Neural cell (in vitro differentiated cells): ENCODE measurements around the gene CLEC16A. TPM values are rescaled to one million over a fixed set of nuclear protein-coding genes. Genes with fewer than 3 reads are reported as not detected.

ENCODE experiments used
- H2AFZ ChIP-seq: fragments of 200-600, 300-800 bp; sonication (generic), shearing (Covaris generic); 2 replicates; pipeline ENCODE4 v1.6.0; 2014; ENCODE audit warnings: low read depth, mild to moderate bottlenecking, antibody characterized with exemption, low read length, moderate library complexity
- H3F3A ChIP-seq: fragments of 200-600 bp; shearing (Covaris generic); 2 replicates; pipeline ENCODE4 v1.6.1; 2016; ENCODE audit warnings: mild to moderate bottlenecking, moderate library complexity, mixed read lengths, antibody characterized with exemption, low read length; ENCODE audit not compliant: insufficient read depth, poor library complexity, severe bottlenecking
- H3K27ac ChIP-seq: fragments of 200-600, 300-800 bp; sonication (generic), shearing (Covaris generic); 2 replicates; pipeline ENCODE4 v1.5.1; 2014; ENCODE audit warnings: mild to moderate bottlenecking, low read length, moderate library complexity
- H3K27me3 ChIP-seq: fragments of 300-800, 200-600 bp; sonication (generic), shearing (Covaris generic); 2 replicates; pipeline ENCODE4 v1.6.0; 2014; ENCODE audit warnings: mild to moderate bottlenecking, low read depth, low read length, moderate library complexity; ENCODE audit not compliant: insufficient read depth
- H3K36me3 ChIP-seq: fragments of 300-800, 200-600 bp; sonication (generic), shearing (Covaris generic); 2 replicates; pipeline ENCODE4 v1.5.1; 2014; ENCODE audit warnings: mild to moderate bottlenecking, antibody characterized with exemption, low read length, moderate library complexity; ENCODE audit not compliant: insufficient read depth
- H3K4me2 ChIP-seq: fragments of 300-800, 200-600 bp; sonication (generic), shearing (Covaris generic); 2 replicates; pipeline ENCODE4 v1.6.0; 2014; ENCODE audit warnings: mild to moderate bottlenecking, low read length
- H3K4me3 ChIP-seq: fragments of 300-800, 200-600 bp; sonication (generic), shearing (Covaris generic); 2 replicates; pipeline ENCODE4 v1.5.1; 2014; ENCODE audit warnings: mild to moderate bottlenecking, low read length, moderate library complexity
- H3K79me2 ChIP-seq: fragments of 200-600 bp; shearing (Covaris generic); replicated peaks from 2 replicates; pipeline ENCODE4 v1.6.0; 2014; ENCODE audit warnings: mild to moderate bottlenecking, low read length, moderate library complexity; ENCODE audit not compliant: insufficient read depth
- H3K9ac ChIP-seq: fragments of 300-800, 200-600 bp; sonication (generic), shearing (Covaris generic); 2 replicates; pipeline ENCODE4 v1.6.1; 2016; ENCODE audit warnings: mild to moderate bottlenecking, low read length, mixed read lengths
- H3K9me2 ChIP-seq: fragments of 200-600 bp; shearing (Covaris generic); 2 replicates; pipeline ENCODE4 v1.6.1; 2016; ENCODE audit warnings: mild to moderate bottlenecking, low read length, mixed read lengths; ENCODE audit not compliant: insufficient read depth
- H3K9me3 ChIP-seq: fragments of 200-600, 300-800 bp; sonication (generic), shearing (Covaris generic); 2 replicates; pipeline ENCODE4 v1.6.1; 2016; ENCODE audit warnings: mild to moderate bottlenecking, mixed run types, low read length, moderate library complexity, mixed read lengths
- H4K20me1 ChIP-seq: fragments of 200-600 bp; shearing (Covaris generic); 2 replicates; pipeline ENCODE4 v1.6.1; 2016; ENCODE audit warnings: mild to moderate bottlenecking, mixed run types; ENCODE audit not compliant: insufficient read depth
- CTCF ChIP-seq: fragments of 450-650 bp; IDR thresholded peaks from 2 replicates; pipeline ENCODE4 v1.5.1; 2014; ENCODE audit warnings: antibody characterized with exemption, mild to moderate bottlenecking, moderate library complexity; ENCODE audit not compliant: poor library complexity, severe bottlenecking
- EP300 ChIP-seq: fragments of 450-650 bp; conservative IDR thresholded peaks from 2 replicates; pipeline ENCODE4 v1.6.1; 2014; ENCODE audit warnings: antibody characterized with exemption, mild to moderate bottlenecking, moderate library complexity; ENCODE audit not compliant: poor library complexity, severe bottlenecking
- EZH2 ChIP-seq: fragments of 200-600, 300-800 bp; shearing (Covaris generic), sonication (generic); IDR thresholded peaks from 2 replicates; pipeline ENCODE4 v1.6.1; 2014; ENCODE audit warnings: antibody characterized with exemption, low read length, borderline replicate concordance, mild to moderate bottlenecking; ENCODE audit not compliant: insufficient read depth, poor library complexity, severe bottlenecking
- MXI1 ChIP-seq: fragments of 450-650 bp; conservative IDR thresholded peaks from 2 replicates; pipeline ENCODE4 v1.6.1; 2014; ENCODE audit warnings: antibody characterized with exemption, mild to moderate bottlenecking; ENCODE audit not compliant: poor library complexity, severe bottlenecking
- POLR2AphosphoS5 ChIP-seq: IDR thresholded peaks from 2 replicates; pipeline ENCODE4 v1.6.1; 2012
- RAD21 ChIP-seq: fragments of 450-650 bp; conservative IDR thresholded peaks from 2 replicates; pipeline ENCODE4 v1.6.1; 2014; ENCODE audit warnings: antibody characterized with exemption, mild to moderate bottlenecking, moderate library complexity
- REST ChIP-seq: IDR thresholded peaks from 2 replicates; pipeline ENCODE4 v1.6.1; 2012; ENCODE audit warnings: borderline replicate concordance
- SMC3 ChIP-seq: fragments of 450-650 bp; conservative IDR thresholded peaks from 2 replicates; pipeline ENCODE4 v1.6.1; 2014; ENCODE audit warnings: antibody characterized with exemption, mild to moderate bottlenecking, moderate library complexity; ENCODE audit not compliant: poor library complexity
- TAF1 ChIP-seq: IDR thresholded peaks from 2 replicates; pipeline ENCODE4 v1.6.1; 2012; ENCODE audit warnings: low read depth
- polyA plus RNA-seq: library from polyadenylated mRNA; depleted of rRNA; stranded (reverse); fragments of >200 nt; gene quantifications from 2 replicates; pipeline ENCODE4 v1.2.3, GENCODE V29; 2014

CLEC16A gene
- polyA plus RNA-seq, 1 donor from 2014 or later = 11.1 TPM

- no peak overlapping the region for H3K4me3 ChIP-seq
- no peaks in the 10 kb centered on the region for H3K9me3 ChIP-seq
- H3F3A ChIP-seq = no peaks in the 10 kb centered on the region
- no peaks in the 10 kb centered on the region for H4K20me1 ChIP-seq
- TF ChIP-seq SMC3 (no peak), CTCF (no peak), MXI1 (no peak), REST (no peak), TAF1 (no peak), POLR2AphosphoS5 (no peak), EP300 (no peak), EZH2 (no peak), RAD21 (no peak)
- no peak overlapping the region for H2AFZ ChIP-seq
- H3K4me2 ChIP-seq = no peak overlapping the region
- H3K36me3 ChIP-seq = no peaks in the 10 kb centered on the region
- H3K79me2 ChIP-seq = no peaks in the 10 kb centered on the region
- H3K9me2 ChIP-seq = no peaks in the 10 kb centered on the region
- H3K9ac ChIP-seq = no peak overlapping the region
- H3K27me3 ChIP-seq = no peaks in the 10 kb centered on the region
- H3K27ac ChIP-seq = no peak overlapping the region
Measured at GRCh38 chr16:10920726-10921427, 23.5 kb upstream of the CLEC16A start.

GRCh38 chr16:10921536-10922327, 22.6 kb upstream of the CLEC16A start:
- Histone ChIP-seq H2AFZ (no peak overlapping the region), H3K9me3 (no peaks in the 10 kb centered on the region), H3K36me3 (no peaks in the 10 kb centered on the region), H3K9ac (no peak overlapping the region), H3K27ac (no peak overlapping the region), H3F3A (no peaks in the 10 kb centered on the region), H3K9me2 (no peaks in the 10 kb centered on the region), H3K4me2 (no peak overlapping the region), H4K20me1 (no peaks in the 10 kb centered on the region), H3K4me3 (no peak overlapping the region), H3K79me2 (no peaks in the 10 kb centered on the region), H3K27me3 (no peaks in the 10 kb centered on the region)
- TF ChIP-seq MXI1 (no peak), TAF1 (no peak), SMC3 (no peak), EP300 (no peak), POLR2AphosphoS5 (no peak), RAD21 (no peak), REST (no peak), EZH2 (no peak)
